Fibroblast of skin of right quadriceps (primary cell): Measurements from ENCODE around the gene INPP5F.
A peak's percentile ranks its signal among the peaks of the same experiment; 100 is the strongest.

Source experiments
- DNase-seq: peaks from one replicate; pipeline ENCODE4 v3.0.0-alpha.2; 2013

INPP5F gene

GRCh38 chr10:119871881-119872609, 146.2 kb downstream of the INPP5F start:
- peak; percentile 36 for DNase-seq

GRCh38 chr10:119872610-119872859, 146.7 kb downstream of the INPP5F start, which contains the start of gene MCMBP:
Gene MCMBP (minus strand): TSS chr10:119872843. CDS start chr10:119872584, 259 bp downstream.
- no peak for DNase-seq

GRCh38 chr10:119872860-119873681, 147.2 kb downstream of the INPP5F start:
- peak; percentile 87 for DNase-seq

- DNase-seq, result no peak
Observed at GRCh38 chr10:119878524-119878923, 152.7 kb downstream of the INPP5F start.
